Ovary (tissue), 10 donors: ENCODE measurements around the gene LIMS2. TPM values are rescaled to one million over a fixed set of nuclear protein-coding genes. Genes with fewer than 3 reads are reported as not detected.

Experiments used
- DNase-seq, 5 donors: peaks; one replicate each; pipeline ENCODE4 v3.0.0-alpha.2; 2019 to 2020
- H3K27ac ChIP-seq, 2 donors: fragments of 200-600 bp; one replicate each; pipeline versions ENCODE4 v1.5.1 to v1.8.0; 2019 to 2022
- H3K27me3 ChIP-seq: fragments of 200-600 bp; one replicate; pipeline ENCODE4 v1.8.0; 2022
- H3K36me3 ChIP-seq: fragments of 200-600 bp; sonication (generic); one replicate; pipeline ENCODE4 v1.5.1; 2019
- H3K4me1 ChIP-seq: one replicate; pipeline ENCODE4 v1.8.1; 2013; ENCODE audit warnings: mild to moderate bottlenecking, moderate library complexity; ENCODE audit not compliant: insufficient read depth
- H3K4me3 ChIP-seq: fragments of 200-600 bp; sonication (generic); one replicate; pipeline ENCODE4 v1.5.1; 2017
- H3K9me3 ChIP-seq, 2 donors: fragments of 200-600 bp in 1 of 2; sonication (generic) in 1 of 2; one replicate each; pipeline versions ENCODE4 v1.5.1 to v1.8.1; 2013 to 2019; ENCODE audit warnings: mild to moderate bottlenecking in 1 of 2, moderate library complexity in 1 of 2
- EP300 ChIP-seq: sonication (generic); formaldehyde crosslinking; IDR thresholded peaks from one replicate; pipeline ENCODE4 v1.6.1; 2017; ENCODE audit warnings: antibody characterized with exemption
- POLR2A ChIP-seq: fragments of 450-650 bp; IDR thresholded peaks from one replicate; pipeline ENCODE4 v1.6.1; 2017; ENCODE audit warnings: antibody characterized with exemption, mild to moderate bottlenecking, moderate library complexity
- WGBS, 3 donors: extraction: QIAGEN DNeasy Blood & Tissue Kit in 1 of 3; methylation state at CpG; one replicate each; pipeline versions ENCODE4 v1.1.5 to v1.1.7; 2013 to 2017; 5-methylcytosine and 5-hydroxymethylcytosine counted together
- intact Hi-C, 4 donors: fragments of 100-400 bp; cut with DNase I; formaldehyde crosslinking; loops; one replicate each; pipeline versions ENCODE4 v1.11.0 to v1.15.1; 2022 to 2023
- long read RNA-seq, 3 donors: library from polyadenylated mRNA in 2 of 3; unstranded in 2 of 3; transcript quantifications; one replicate each; pipeline ENCODE4 v2.0.0 and lab custom pipeline, GENCODE V29; 2021 to 2026
- polyA plus RNA-seq, 2 donors: library from polyadenylated mRNA; stranded (reverse); fragments of 200-250 nt in 1 of 2; fragments of 350-450 nt in 1 of 2; fragmentation: Illumina TruSeq in 1 of 2; extraction: RNeasy Lipid Tissue Mini Kit (QIAGEN cat#74804) in 1 of 2; gene quantifications; one replicate each; pipeline ENCODE4 v1.2.3, GENCODE V29; 2013 to 2014
- total RNA-seq, 7 donors: library from RNA; depleted of rRNA in 2 of 7; stranded (reverse); fragments of >200 nt in 2 of 7; fragmentation: NEBNext Ultra II Directional in 3 of 7; extraction: Animal tissue kit (Norgen Biotek cat#: 25700) in 3 of 7; gene quantifications; one replicate each; pipeline versions ENCODE4 v1.1.0 to v1.2.4, GENCODE V29; 2016 to 2023
- TF ChIP-seq, protein P1 (sequence below), 3 donors: fragments of 450-650 bp in 2 of 3; fragments of 200-600 bp in 1 of 3; IDR thresholded peaks; one replicate each; pipeline versions ENCODE4 v1.5.1 to v1.8.0; 2016 to 2022; ENCODE audit warnings: antibody characterized with exemption in 3 of 3, mild to moderate bottlenecking in 1 of 3
- donor health status: DM: no; HTN: no; CAD: no; lungs with moderate emphysema.
- donor health status: DM: no; HTN: no; CAD: no.
- donor health status: Bipolar disorder and iron deficiency.
- donor health status: DM: yes; HTN: yes; CAD: no.
- donor health status: DM: no; HTN: no; CAD: no.
- donor health status: DM: yes; HTN: yes; CAD: no.

The LIMS2 gene
- total RNA-seq (10 to 100 TPM in 4 of 7 donors, 1 to 10 TPM in 3; 3.8 to 70.4 (median 19.1) TPM), polyA plus RNA-seq (10 to 100 TPM; 12.7 to 31.0 TPM)
- long read RNA-seq, donor 1, transcript LIMS2-202 (10 exons, 2,045 nt) = major isoform, 5 of 13 reads
- long read RNA-seq, donor 1, partial matches to known transcripts = 2 of 13 reads
- long read RNA-seq, donor 1, other reads (novel, unspliced or antisense) = 5 of 13 reads
- long read RNA-seq, donor 2, transcript LIMS2-202 (10 exons, 2,045 nt) = major isoform, 5 of 6 reads
- long read RNA-seq, donor 2, partial matches to known transcripts = 0 of 6 reads
- long read RNA-seq, donor 2, other reads (novel, unspliced or antisense) = 0 of 6 reads
- long read RNA-seq, donor 3, transcript LIMS2-202 (10 exons, 2,045 nt) = major isoform, 26 of 59 reads
- long read RNA-seq, donor 3, partial matches to known transcripts = 10 of 59 reads
- long read RNA-seq, donor 3, other reads (novel, unspliced or antisense) = 18 of 59 reads

DNA sequence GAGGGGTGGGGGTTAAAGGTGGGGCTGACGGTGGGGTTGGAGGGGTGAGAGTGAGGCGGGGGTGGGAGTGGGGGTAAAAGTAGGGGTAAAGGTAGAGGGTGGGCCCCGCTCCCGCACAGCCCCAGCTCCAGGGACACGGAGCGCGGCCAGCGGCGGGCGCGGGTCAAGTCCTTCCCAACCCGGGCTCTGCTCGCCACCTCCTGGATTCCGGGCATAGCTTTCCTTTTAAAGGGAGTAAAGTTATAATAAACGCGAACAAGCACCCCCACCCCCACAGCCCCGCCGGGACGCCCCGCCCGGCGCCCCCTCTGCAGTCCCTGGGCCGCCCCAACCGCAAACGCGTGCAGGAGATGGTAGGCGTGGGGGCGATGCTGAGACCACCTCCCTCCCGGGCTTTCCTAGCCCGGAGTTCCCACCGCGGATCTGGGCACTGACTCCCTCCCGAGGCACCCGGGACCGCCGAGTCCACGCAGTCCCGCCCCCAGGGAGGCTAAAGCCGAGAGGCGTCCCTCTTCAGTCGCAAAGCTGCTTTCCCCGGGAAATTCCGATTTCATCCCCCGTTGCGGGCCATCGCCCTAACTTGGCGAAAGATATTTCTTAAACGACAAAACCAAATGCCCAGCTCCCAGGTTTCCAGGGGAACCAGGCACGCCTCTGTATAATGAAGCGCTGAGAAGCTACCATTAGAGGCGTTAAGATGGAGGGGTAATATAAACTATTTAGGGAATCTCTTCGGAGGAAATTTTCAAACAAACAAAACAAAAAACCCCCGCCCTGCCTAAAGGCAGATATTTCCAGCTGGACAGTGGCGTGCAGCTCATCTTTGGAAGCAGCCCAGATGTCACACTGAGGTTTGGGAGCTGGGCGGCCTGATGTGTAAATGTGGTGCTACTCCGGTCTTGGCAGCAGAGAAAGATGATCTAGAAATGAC is at the start of gene LIMS2:
LIMS2 (minus strand) TSS at position 200 of the 931 bp plus-strand sequence. CDS start 506 bp downstream, outside the sequence.
- Histone ChIP-seq H3K36me3 (no peaks in the 10 kb centered on the region), H3K4me1 (peaks cover 1% of the 10 kb centered on the region), H3K4me3 (peak within 1 kb of the TSS; percentile 56), H3K27me3 (no peaks in the 10 kb centered on the region), H3K27ac (peak within 1 kb of the TSS; percentile 4 to 5), H3K9me3 (no peaks in the 10 kb centered on the region)
- DNase-seq = peak in 1 of 5 donors; percentile 53
- no peak for TF ChIP-seq POLR2A
- TF ChIP-seq, protein P1, sequence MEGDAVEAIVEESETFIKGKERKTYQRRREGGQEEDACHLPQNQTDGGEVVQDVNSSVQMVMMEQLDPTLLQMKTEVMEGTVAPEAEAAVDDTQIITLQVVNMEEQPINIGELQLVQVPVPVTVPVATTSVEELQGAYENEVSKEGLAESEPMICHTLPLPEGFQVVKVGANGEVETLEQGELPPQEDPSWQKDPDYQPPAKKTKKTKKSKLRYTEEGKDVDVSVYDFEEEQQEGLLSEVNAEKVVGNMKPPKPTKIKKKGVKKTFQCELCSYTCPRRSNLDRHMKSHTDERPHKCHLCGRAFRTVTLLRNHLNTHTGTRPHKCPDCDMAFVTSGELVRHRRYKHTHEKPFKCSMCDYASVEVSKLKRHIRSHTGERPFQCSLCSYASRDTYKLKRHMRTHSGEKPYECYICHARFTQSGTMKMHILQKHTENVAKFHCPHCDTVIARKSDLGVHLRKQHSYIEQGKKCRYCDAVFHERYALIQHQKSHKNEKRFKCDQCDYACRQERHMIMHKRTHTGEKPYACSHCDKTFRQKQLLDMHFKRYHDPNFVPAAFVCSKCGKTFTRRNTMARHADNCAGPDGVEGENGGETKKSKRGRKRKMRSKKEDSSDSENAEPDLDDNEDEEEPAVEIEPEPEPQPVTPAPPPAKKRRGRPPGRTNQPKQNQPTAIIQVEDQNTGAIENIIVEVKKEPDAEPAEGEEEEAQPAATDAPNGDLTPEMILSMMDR (IDR thresholded peaks at IDR 0.05) = no peak
- no peak for TF ChIP-seq EP300
- intact Hi-C loops = no loop called here
- WGBS, 3 donors = 1% methylated on average over 56 of the region's 56 CpGs

DNA sequence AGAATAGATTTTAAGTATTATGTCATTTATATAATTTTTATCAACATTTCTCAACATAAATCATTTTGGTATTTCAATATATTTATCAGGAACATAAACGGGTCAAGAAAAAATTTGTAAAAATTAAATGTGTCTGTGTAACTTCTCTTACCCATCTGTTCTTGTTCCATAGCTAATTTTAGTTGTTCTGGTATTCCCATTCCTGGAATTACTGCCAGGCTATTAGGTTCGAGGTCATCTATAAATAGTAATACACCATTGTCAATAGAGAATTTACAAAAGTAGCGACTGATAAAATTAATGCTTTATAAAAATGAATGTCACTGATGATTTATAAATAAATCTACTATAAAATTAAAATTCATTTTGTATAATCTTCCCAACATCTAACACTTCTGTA is 47.5 kb upstream of the LIMS2 start:
- intact Hi-C loops = no loop called here
- no peak for DNase-seq
- Histone ChIP-seq H3K36me3 (no peaks in the 10 kb centered on the region), H3K27me3 (no peaks in the 10 kb centered on the region), H3K4me3 (no peak overlapping the region), H3K4me1 (no peaks in the 10 kb centered on the region), H3K9me3 (no peaks in the 10 kb centered on the region), H3K27ac (no peak overlapping the region)
- 62 to 80% (median 63%) methylated on average over 3 of the region's 3 CpGs for WGBS, 3 donors
- no peak for TF ChIP-seq EP300
- no peak for TF ChIP-seq POLR2A
- TF ChIP-seq, protein P1 (IDR thresholded peaks at IDR 0.05) = no peak

- H3K27ac ChIP-seq = no peak overlapping the region
- H3K36me3 ChIP-seq = no peaks in the 10 kb centered on the region
- H3K4me1 ChIP-seq = no peaks in the 10 kb centered on the region
- no peak overlapping the region for H3K4me3 ChIP-seq
- no peaks in the 10 kb centered on the region for H3K27me3 ChIP-seq
- intact Hi-C loops = no loop called here
- no peak for DNase-seq
- TF ChIP-seq POLR2A = no peak
- TF ChIP-seq, protein P1 (IDR thresholded peaks at IDR 0.05) = no peak
- TF ChIP-seq EP300 = no peak
- 97 to 99% (median 98%) methylated on average over 2 of the region's 2 CpGs for WGBS, 3 donors
- no peaks in the 10 kb centered on the region for H3K9me3 ChIP-seq
These were observed 46.6 kb upstream of the LIMS2 start for GRCh38 chr2:127721978-127722355.

DNA sequence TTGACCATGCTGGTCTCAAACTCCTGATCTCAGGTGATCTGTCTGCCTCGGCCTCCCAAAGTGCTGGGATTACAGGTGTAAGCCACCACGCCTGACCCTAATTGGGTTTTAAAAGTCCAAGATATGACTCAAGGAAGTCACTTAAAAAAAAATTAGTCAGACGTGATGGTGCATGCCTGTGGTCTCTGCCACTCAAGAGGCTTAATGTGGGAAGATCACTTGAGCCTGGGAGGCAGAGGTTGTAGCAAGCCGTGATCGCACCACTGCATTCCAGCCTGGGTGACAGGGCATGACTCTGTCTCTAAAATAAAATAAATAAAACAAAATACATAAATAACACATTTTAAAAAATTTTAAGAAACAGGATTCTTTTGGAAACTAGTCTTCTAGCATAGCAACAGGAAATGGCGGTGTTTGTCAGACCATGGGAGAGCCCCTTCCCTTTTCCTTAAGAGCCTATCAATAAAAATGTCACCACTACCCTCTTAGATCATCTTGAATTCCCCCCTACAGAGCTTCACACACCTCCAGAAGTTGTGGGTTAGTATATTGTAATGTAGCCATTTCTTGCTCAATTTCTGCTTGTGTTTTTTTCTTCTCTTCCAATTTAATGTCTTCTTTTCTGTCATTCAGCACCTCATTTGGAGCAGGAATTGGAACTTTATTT is 46.1 kb upstream of the LIMS2 start:
- intact Hi-C loops = no loop called here
- TF ChIP-seq EP300 = no peak
- no peak for TF ChIP-seq POLR2A
- H3K4me3 ChIP-seq = no peak overlapping the region
- no peaks in the 10 kb centered on the region for H3K27me3 ChIP-seq
- 90 to 95% (median 94%) methylated on average over 6 of the region's 6 CpGs for WGBS, 3 donors
- no peaks in the 10 kb centered on the region for H3K9me3 ChIP-seq
- H3K4me1 ChIP-seq = no peaks in the 10 kb centered on the region
- H3K36me3 ChIP-seq = no peaks in the 10 kb centered on the region
- H3K27ac ChIP-seq = no peak overlapping the region
- no peak for DNase-seq
